GM19397 (cell line): ENCODE measurements around the gene PARP1.

Source experiments
- ATAC-seq: cut with Tn5 transposase; IDR thresholded peaks from one replicate; pipeline ENCODE4 v1.9.1; 2021; ENCODE audit warnings: mild to moderate bottlenecking, moderate library complexity; ENCODE audit not compliant: unreplicated experiment

Gene PARP1

GRCh38 chr1:226314055-226314454 is 93.8 kb downstream of the PARP1 start:
- no peak for ATAC-seq

DNA sequence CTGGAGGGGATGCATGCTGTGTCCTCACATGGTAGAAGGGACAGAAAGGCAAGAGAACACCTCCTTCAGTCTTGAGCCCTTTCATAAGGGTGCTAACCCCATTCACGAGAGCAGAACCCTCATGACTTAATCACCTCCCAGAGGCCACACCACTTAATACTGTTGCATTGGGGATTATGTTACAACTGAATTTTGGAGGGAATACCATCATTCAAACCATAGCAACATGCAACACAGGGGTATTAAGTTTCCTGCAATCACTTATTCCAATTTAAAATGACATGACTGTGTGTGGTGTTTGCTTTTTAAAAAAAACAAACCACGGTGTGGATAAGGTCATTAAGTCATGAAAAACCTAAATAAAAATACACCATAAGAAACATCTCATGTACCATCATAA is 95.8 kb downstream of the PARP1 start:
- no peak for ATAC-seq

DNA sequence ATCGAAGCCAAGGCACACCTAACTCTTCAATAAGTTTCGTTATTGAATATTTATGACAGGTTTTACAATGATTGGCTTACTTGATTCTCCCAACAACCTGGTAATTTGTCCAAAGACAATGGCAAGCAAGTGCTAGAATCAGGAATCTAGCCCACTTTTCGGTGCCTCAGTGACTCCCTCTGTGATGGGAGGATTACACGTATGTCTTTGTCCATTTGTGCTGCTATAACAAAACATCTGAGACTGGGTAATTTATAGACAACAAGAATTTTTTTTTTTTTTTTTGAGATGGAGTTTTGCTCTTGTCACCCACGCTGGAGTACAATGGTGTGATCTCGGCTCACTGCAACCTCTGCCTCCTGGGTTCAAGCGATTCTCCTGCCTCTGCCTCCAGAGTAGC is 96.5 kb downstream of the PARP1 start:
- ATAC-seq, result no peak
